OCI-LY1 (cell line): ENCODE data around the gene CA6.

Source experiments
- H2AFZ ChIP-seq: fragments of 200-600 bp; sonication (generic), shearing (Covaris generic); 2 replicates; pipeline ENCODE4 v1.6.0; 2014; ENCODE audit warnings: antibody characterized with exemption, mild to moderate bottlenecking, low read length
- H3F3A ChIP-seq: fragments of 200-600 bp; sonication (generic), shearing (Covaris generic); 2 replicates; pipeline ENCODE4 v1.6.0; 2014; ENCODE audit warnings: mild to moderate bottlenecking, antibody characterized with exemption, low read length, moderate library complexity; ENCODE audit not compliant: insufficient read depth
- H3K27ac ChIP-seq: fragments of 200-600 bp; sonication (generic); 2 replicates; pipeline ENCODE4 v1.5.1; 2014; ENCODE audit warnings: low read length, mixed run types, mild to moderate bottlenecking, low read depth; ENCODE audit not compliant: poor library complexity, severe bottlenecking
- H3K27me3 ChIP-seq: fragments of 200-600 bp; sonication (generic); 2 replicates; pipeline ENCODE4 v1.6.0; 2014; ENCODE audit warnings: antibody characterized with exemption, mild to moderate bottlenecking, low read length, moderate library complexity; ENCODE audit not compliant: insufficient read depth
- H3K36me3 ChIP-seq: fragments of 200-600 bp; sonication (generic); 2 replicates; pipeline ENCODE4 v1.6.1; 2014; ENCODE audit warnings: mild to moderate bottlenecking, antibody characterized with exemption, low read length, moderate library complexity, mixed read lengths; ENCODE audit not compliant: insufficient read depth
- H3K4me1 ChIP-seq: fragments of 200-600 bp; sonication (generic); 2 replicates; pipeline ENCODE4 v1.5.1; 2014; ENCODE audit warnings: mild to moderate bottlenecking, low read length, moderate library complexity; ENCODE audit not compliant: insufficient read depth, severe bottlenecking
- H3K4me2 ChIP-seq: fragments of 200-600 bp; sonication (generic), shearing (Covaris generic); 2 replicates; pipeline ENCODE4 v1.6.1; 2014; ENCODE audit warnings: low read length
- H3K4me3 ChIP-seq: fragments of 200-600 bp; sonication (generic); 2 replicates; pipeline ENCODE4 v1.5.1; 2014; ENCODE audit warnings: low read length, low read depth, mild to moderate bottlenecking, mixed read lengths; ENCODE audit not compliant: poor library complexity, severe bottlenecking
- H3K79me2 ChIP-seq: fragments of 200-600 bp; shearing (Covaris generic); 2 replicates; pipeline ENCODE4 v1.6.1; 2016; ENCODE audit warnings: mixed run types, low read length, mixed read lengths; ENCODE audit not compliant: insufficient read depth
- H3K9ac ChIP-seq: fragments of 200-600 bp; sonication (generic), shearing (Covaris generic); 2 replicates; pipeline ENCODE4 v1.6.1; 2014; ENCODE audit warnings: mild to moderate bottlenecking, low read length, mixed read lengths
- H3K9me2 ChIP-seq: fragments of 200-600 bp; sonication (generic), shearing (Covaris generic); 2 replicates; pipeline ENCODE4 v1.6.1; 2014; ENCODE audit warnings: low read depth, mild to moderate bottlenecking, low read length, mixed read lengths
- H3K9me3 ChIP-seq: fragments of 200-600 bp; shearing (Covaris generic); 2 replicates; pipeline ENCODE4 v1.6.1; 2014; ENCODE audit warnings: low read length, mixed read lengths
- H4K20me1 ChIP-seq: fragments of 200-600 bp; sonication (generic), shearing (Covaris generic); 2 replicates; pipeline ENCODE4 v1.6.0; 2016; ENCODE audit warnings: mild to moderate bottlenecking, low read length; ENCODE audit not compliant: insufficient read depth
- CTCF ChIP-seq: fragments of 200-600 bp; sonication (generic), shearing (Covaris generic); IDR thresholded peaks from 2 replicates; pipeline ENCODE4 v1.5.1; 2017; ENCODE audit warnings: mild to moderate bottlenecking, antibody characterized with exemption, low read length, moderate library complexity, mixed read lengths
- EZH2 ChIP-seq: fragments of 200-600 bp; sonication (generic), shearing (Covaris generic); IDR thresholded peaks from 2 replicates; pipeline ENCODE4 v1.8.0; 2017; ENCODE audit warnings: borderline replicate concordance, mixed run types, mild to moderate bottlenecking, antibody characterized with exemption, low read length, moderate library complexity, mixed read lengths

Gene CA6

GRCh38 chr1:8974551-8974950, 28.9 kb downstream of the CA6 start:
- Histone ChIP-seq H3K79me2 (no peaks in the 10 kb centered on the region), H3F3A (no peaks in the 10 kb centered on the region), H4K20me1 (no peaks in the 10 kb centered on the region), H3K4me1 (no peaks in the 10 kb centered on the region), H3K27me3 (peaks cover 1% of the 10 kb centered on the region; the same call in 1 of the 2 replicates), H3K27ac (no peak overlapping the region), H3K4me2 (no peak overlapping the region), H3K9ac (no peak overlapping the region), H3K4me3 (no peak overlapping the region), H3K9me2 (no peaks in the 10 kb centered on the region), H3K9me3 (peaks cover under 1% of the 10 kb centered on the region; the same call in 1 of the 2 replicates), H3K36me3 (no peaks in the 10 kb centered on the region), H2AFZ (no peak overlapping the region)
- TF ChIP-seq CTCF (no peak), EZH2 (no peak)

- H3K79me2 ChIP-seq = no peaks in the 10 kb centered on the region
- H3K36me3 ChIP-seq = no peaks in the 10 kb centered on the region
- TF ChIP-seq CTCF (no peak), EZH2 (no peak)
- no peak overlapping the region for H3K27ac ChIP-seq
- no peaks in the 10 kb centered on the region; the same call in 1 of the 2 replicates for H3K27me3 ChIP-seq
- H3K9ac ChIP-seq = no peak overlapping the region
- no peaks in the 10 kb centered on the region for H3K9me3 ChIP-seq
- H3F3A ChIP-seq = no peaks in the 10 kb centered on the region
- no peak overlapping the region for H3K4me3 ChIP-seq
- no peak overlapping the region for H2AFZ ChIP-seq
- no peaks in the 10 kb centered on the region for H3K4me1 ChIP-seq
- no peaks in the 10 kb centered on the region for H3K9me2 ChIP-seq
- H4K20me1 ChIP-seq = no peaks in the 10 kb centered on the region
- H3K4me2 ChIP-seq = no peak overlapping the region
These were observed 30.7 kb downstream of the CA6 start for GRCh38 chr1:8976338-8976737.

GRCh38 chr1:8976896-8977450, 31.3 kb downstream of the CA6 start:
- Histone ChIP-seq H3K36me3 (no peaks in the 10 kb centered on the region), H2AFZ (no peak overlapping the region), H3K9ac (no peak overlapping the region), H4K20me1 (no peaks in the 10 kb centered on the region), H3K27me3 (no peaks in the 10 kb centered on the region; the same call in 1 of the 2 replicates), H3K9me2 (no peaks in the 10 kb centered on the region), H3K4me2 (no peak overlapping the region), H3F3A (no peaks in the 10 kb centered on the region), H3K4me1 (no peaks in the 10 kb centered on the region), H3K4me3 (no peak overlapping the region), H3K9me3 (no peaks in the 10 kb centered on the region), H3K27ac (no peak overlapping the region), H3K79me2 (no peaks in the 10 kb centered on the region)
- TF ChIP-seq CTCF = no peak
- no peak for TF ChIP-seq EZH2
